GM19395 (cell line): Measurements from ENCODE around the gene UBXN7.
"Not testable (repeated sequence)": the region's sequence is repeated elsewhere in the genome, so short reads cannot be mapped to it uniquely, and the experiment has no call there.

ENCODE experiments used
- ATAC-seq: cut with Tn5 transposase; IDR thresholded peaks from one replicate; pipeline ENCODE4 v1.9.1; 2021; ENCODE audit warnings: mild to moderate bottlenecking, moderate library complexity; ENCODE audit not compliant: unreplicated experiment

UBXN7 gene

GRCh38 chr3:196432137-196432879, at the start of gene UBXN7:
Gene UBXN7, minus strand, starts transcription at chr3:196432427. Its CDS starts 28 bp downstream, at chr3:196432399.
- ATAC-seq: peak; percentile 82

- ATAC-seq: no peak
These were observed 45.5 kb upstream of the UBXN7 start for GRCh38 chr3:196477678-196478077.

- ATAC-seq: no peak
These were observed 40.1 kb upstream of the UBXN7 start for GRCh38 chr3:196472286-196472685.

- ATAC-seq: no peak
These were observed 39.3 kb upstream of the UBXN7 start for GRCh38 chr3:196471551-196471950.

- not testable (repeated sequence) for ATAC-seq
These were observed 38.0 kb upstream of the UBXN7 start for GRCh38 chr3:196470182-196470581.

GRCh38 chr3:196463804-196464203, 31.6 kb upstream of the UBXN7 start:
- no peak for ATAC-seq

- no peak for ATAC-seq
These were observed 31.2 kb upstream of the UBXN7 start for GRCh38 chr3:196463478-196463756.

- not testable (repeated sequence) for ATAC-seq
These were observed 30.7 kb upstream of the UBXN7 start for GRCh38 chr3:196462680-196463477.

- no peak for ATAC-seq
These were observed 25.8 kb upstream of the UBXN7 start for GRCh38 chr3:196458063-196458462.

GRCh38 chr3:196457470-196457869, 25.2 kb upstream of the UBXN7 start:
- ATAC-seq: not testable (repeated sequence)

- no peak for ATAC-seq
These were observed 22.7 kb upstream of the UBXN7 start for GRCh38 chr3:196454935-196455334.

GRCh38 chr3:196445391-196445790, 13.2 kb upstream of the UBXN7 start:
- ATAC-seq: not testable (repeated sequence)

- no peak for ATAC-seq
These were observed 12.3 kb upstream of the UBXN7 start for GRCh38 chr3:196444500-196444894.

GRCh38 chr3:196440696-196441095, 8.5 kb upstream of the UBXN7 start:
- ATAC-seq: peak; percentile 49

GRCh38 chr3:196440041-196440537, 7.9 kb upstream of the UBXN7 start:
- peak; percentile 54 for ATAC-seq

- ATAC-seq: peak; percentile 35
These were observed 768 bp downstream of the UBXN7 start for GRCh38 chr3:196431181-196432136.

- no peak for ATAC-seq
These were observed 4.2 kb downstream of the UBXN7 start for GRCh38 chr3:196428041-196428440.

- ATAC-seq: not testable (repeated sequence)
These were observed 7.8 kb downstream of the UBXN7 start for GRCh38 chr3:196424421-196424820.

GRCh38 chr3:196423044-196423781, 9.0 kb downstream of the UBXN7 start:
- ATAC-seq: no peak

GRCh38 chr3:196421668-196422067, 10.6 kb downstream of the UBXN7 start:
- not testable (repeated sequence) for ATAC-seq
